ENCODE measurements around the gene NPNT. TPM values are rescaled to one million over a fixed set of nuclear protein-coding genes. Genes with fewer than 3 reads are reported as not detected.

Gene NPNT
- total RNA-seq, 3 donors from 2014 or later: 1.4 to 26.8 (median 11.1) TPM

DNA sequence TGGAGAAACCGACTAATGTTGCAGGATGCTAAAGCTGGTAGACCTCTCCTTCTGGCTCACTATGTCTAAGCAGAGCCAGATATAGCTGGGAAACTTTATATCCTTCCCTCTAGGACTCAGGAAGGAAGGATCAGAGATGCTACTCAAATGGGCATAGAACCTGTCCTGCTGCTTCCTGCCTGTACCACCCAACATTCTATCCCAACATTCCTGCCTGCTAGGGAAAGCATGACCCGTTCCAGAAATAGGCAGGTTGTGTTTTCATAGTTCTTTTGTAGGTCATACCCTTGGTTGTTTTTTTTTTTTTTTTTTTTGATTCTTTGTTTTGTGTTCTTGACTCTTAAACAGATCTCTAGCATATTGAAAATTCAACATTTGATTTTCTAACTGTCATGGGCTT is 5.3 kb downstream of the NPNT start:
- no peak for TF ChIP-seq POLR2AphosphoS5 (IDR thresholded peaks at IDR 0.05)
- TF ChIP-seq, protein P1, sequence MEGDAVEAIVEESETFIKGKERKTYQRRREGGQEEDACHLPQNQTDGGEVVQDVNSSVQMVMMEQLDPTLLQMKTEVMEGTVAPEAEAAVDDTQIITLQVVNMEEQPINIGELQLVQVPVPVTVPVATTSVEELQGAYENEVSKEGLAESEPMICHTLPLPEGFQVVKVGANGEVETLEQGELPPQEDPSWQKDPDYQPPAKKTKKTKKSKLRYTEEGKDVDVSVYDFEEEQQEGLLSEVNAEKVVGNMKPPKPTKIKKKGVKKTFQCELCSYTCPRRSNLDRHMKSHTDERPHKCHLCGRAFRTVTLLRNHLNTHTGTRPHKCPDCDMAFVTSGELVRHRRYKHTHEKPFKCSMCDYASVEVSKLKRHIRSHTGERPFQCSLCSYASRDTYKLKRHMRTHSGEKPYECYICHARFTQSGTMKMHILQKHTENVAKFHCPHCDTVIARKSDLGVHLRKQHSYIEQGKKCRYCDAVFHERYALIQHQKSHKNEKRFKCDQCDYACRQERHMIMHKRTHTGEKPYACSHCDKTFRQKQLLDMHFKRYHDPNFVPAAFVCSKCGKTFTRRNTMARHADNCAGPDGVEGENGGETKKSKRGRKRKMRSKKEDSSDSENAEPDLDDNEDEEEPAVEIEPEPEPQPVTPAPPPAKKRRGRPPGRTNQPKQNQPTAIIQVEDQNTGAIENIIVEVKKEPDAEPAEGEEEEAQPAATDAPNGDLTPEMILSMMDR (IDR thresholded peaks at IDR 0.05): no peak
- TF ChIP-seq POLR2A (IDR thresholded peaks at IDR 0.05): no peak
- no peak for DNase-seq (ENCODE audit: low spot score in 2 of 2)
- H3K4me3 ChIP-seq: no peak overlapping the region
- H3K9me3 ChIP-seq: no peaks in the 10 kb centered on the region
- intact Hi-C loops (cut with DNase I; ENCODE audit: low total_unique reads): no loop called here
- no peaks in the 10 kb centered on the region for H3K27me3 ChIP-seq
- H3K36me3 ChIP-seq: no peaks in the 10 kb centered on the region
- no peak overlapping the region for H3K27ac ChIP-seq
- no peaks in the 10 kb centered on the region for H3K4me1 ChIP-seq

DNA sequence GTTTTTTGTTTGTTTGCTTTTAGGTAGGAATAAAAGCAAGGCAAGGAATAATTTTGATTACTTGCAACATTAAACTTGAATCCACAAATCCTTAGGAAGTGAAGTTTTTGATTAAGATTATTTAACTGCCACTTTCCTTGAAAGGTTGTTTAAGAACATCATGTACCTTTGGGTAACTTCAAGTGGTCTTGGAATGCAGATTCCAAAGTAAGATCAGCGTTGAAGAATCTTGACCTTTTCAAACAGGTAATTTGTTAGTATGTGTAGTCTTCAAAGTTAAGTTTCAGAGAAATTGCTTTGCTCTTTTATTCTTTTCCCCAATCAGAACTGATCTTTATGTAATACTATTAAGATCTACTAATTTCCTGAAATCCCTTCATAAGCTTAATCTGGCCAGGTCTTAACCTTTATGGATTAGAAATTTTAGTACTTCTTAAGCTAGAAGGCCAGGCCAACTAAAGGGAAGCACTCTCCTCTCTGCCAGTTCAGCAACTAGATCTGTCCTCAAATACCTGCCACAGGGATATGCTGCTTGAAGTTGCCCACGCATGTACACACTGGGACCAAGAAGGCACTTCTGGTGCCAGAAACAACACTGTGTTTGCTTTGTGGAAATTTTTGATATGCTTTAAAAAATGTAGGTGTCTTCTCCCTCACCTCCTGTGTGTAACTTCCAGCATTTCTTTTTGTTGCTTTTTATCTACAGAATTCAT is 7.4 kb downstream of the NPNT start:
- Histone ChIP-seq H3K4me1 (no peaks in the 10 kb centered on the region), H3K27ac (no peak overlapping the region), H3K36me3 (no peaks in the 10 kb centered on the region), H3K27me3 (no peaks in the 10 kb centered on the region), H3K9me3 (no peaks in the 10 kb centered on the region), H3K4me3 (no peak overlapping the region)
- TF ChIP-seq, protein P1 (IDR thresholded peaks at IDR 0.05): no peak
- TF ChIP-seq POLR2AphosphoS5 (IDR thresholded peaks at IDR 0.05) (no peak), POLR2A (IDR thresholded peaks at IDR 0.05) (no peak)
- DNase-seq (ENCODE audit: low spot score in 2 of 2): no peak
- intact Hi-C loops (cut with DNase I; ENCODE audit: low total_unique reads): no loop called here

DNA sequence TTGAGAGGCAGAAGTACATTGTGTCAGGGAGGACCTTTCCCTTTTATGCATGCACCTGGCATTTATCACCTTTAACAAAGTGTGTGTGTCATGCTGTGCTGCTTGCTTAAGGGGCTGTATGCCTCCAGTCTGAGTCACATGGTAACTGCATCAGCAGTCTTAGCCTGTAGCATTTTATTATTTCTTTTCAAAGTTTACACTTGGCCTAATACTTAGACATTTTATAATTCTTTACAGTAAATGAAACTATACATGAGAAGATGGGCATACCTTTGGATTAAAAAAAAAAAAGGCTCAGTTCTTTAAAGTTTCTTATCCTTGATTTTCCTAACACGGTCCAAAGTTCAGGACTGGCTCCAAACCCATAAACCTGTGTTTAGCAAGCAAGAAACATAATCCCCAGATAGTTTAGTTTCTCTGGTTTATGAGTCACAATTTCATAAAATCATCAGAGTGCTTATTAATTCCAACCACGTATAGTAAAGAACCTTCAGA is 14.6 kb downstream of the NPNT start:
- no peaks in the 10 kb centered on the region for H3K4me1 ChIP-seq
- no peaks in the 10 kb centered on the region for H3K27me3 ChIP-seq
- no peak for DNase-seq (ENCODE audit: low spot score in 2 of 2)
- TF ChIP-seq, protein P1 (IDR thresholded peaks at IDR 0.05): no peak
- TF ChIP-seq POLR2AphosphoS5 (IDR thresholded peaks at IDR 0.05): no peak
- TF ChIP-seq POLR2A (IDR thresholded peaks at IDR 0.05): no peak
- no peaks in the 10 kb centered on the region for H3K9me3 ChIP-seq
- intact Hi-C loops (cut with DNase I; ENCODE audit: low total_unique reads): loop anchor here (5.0 kb wide), 1 partner anchor 512 kb away; no protein-coding TSS in a partner anchor
- no peaks in the 10 kb centered on the region for H3K36me3 ChIP-seq
- no peak overlapping the region for H3K27ac ChIP-seq
- no peak overlapping the region for H3K4me3 ChIP-seq

DNA sequence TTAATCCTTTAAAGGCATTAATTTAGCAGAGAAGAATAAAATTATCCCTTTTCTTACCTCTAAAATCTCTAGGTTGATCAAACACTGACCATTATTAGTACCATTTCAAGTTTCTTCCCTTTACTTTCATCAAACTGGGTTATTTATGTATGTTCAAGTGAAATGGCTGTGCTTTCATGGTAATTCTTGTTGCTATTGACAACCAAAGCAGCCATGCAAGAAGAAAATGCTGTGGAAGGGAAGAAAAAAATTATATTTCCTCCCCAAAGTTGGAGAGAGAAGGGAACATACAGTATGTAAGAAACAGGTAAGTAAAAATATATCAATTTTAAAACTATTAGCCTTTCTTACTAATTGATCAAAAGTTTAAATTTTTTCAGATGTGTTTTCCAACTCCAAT is 16.2 kb downstream of the NPNT start:
- intact Hi-C loops (cut with DNase I; ENCODE audit: low total_unique reads): loop anchor here (5.0 kb wide), 1 partner anchor 511 kb away; no protein-coding TSS in a partner anchor
- no peaks in the 10 kb centered on the region for H3K4me1 ChIP-seq
- H3K27me3 ChIP-seq: no peaks in the 10 kb centered on the region
- no peak overlapping the region for H3K27ac ChIP-seq
- no peaks in the 10 kb centered on the region for H3K9me3 ChIP-seq
- no peak overlapping the region for H3K4me3 ChIP-seq
- no peak for DNase-seq (ENCODE audit: low spot score in 2 of 2)
- no peaks in the 10 kb centered on the region for H3K36me3 ChIP-seq
- TF ChIP-seq POLR2AphosphoS5 (IDR thresholded peaks at IDR 0.05) (no peak), POLR2A (IDR thresholded peaks at IDR 0.05) (no peak)
- TF ChIP-seq, protein P1 (IDR thresholded peaks at IDR 0.05): no peak

DNA sequence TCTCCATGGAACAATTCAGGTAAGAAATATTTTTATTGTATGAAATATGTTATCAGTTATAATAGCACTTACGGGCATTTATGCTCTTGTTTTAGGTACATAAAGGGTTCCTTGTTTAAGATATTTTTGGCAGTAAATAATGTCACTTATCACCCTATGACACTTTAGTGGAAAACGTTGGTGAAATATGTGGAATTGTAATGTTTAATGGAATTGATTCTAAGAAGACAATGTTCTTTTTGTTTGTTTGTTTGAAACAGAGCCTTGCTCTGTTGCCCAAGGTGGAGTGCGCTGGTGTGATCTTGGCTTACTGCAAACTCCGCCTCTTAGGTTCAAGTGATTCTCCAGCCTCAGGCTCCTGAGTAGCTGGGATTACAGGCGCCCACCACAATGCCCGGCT is 17.4 kb downstream of the NPNT start:
- TF ChIP-seq, protein P1 (IDR thresholded peaks at IDR 0.05): no peak
- no peak for TF ChIP-seq POLR2AphosphoS5 (IDR thresholded peaks at IDR 0.05)
- no peak for TF ChIP-seq POLR2A (IDR thresholded peaks at IDR 0.05)

More for the DNA sequence above, 17.4 kb downstream of the NPNT start:
- Histone ChIP-seq H3K9me3 (no peaks in the 10 kb centered on the region), H3K4me1 (no peaks in the 10 kb centered on the region), H3K36me3 (no peaks in the 10 kb centered on the region), H3K27ac (no peak overlapping the region), H3K4me3 (no peak overlapping the region), H3K27me3 (no peaks in the 10 kb centered on the region)
- intact Hi-C loops (cut with DNase I; ENCODE audit: low total_unique reads): loop anchor here (5.0 kb wide), 1 partner anchor 510 kb away; no protein-coding TSS in a partner anchor
- no peak for DNase-seq (ENCODE audit: low spot score in 2 of 2)

All from breast epithelium (tissue), 4 donors.